Upper lobe of left lung (tissue), 6 donors: ENCODE results near the gene AQP12B. TPM values are rescaled to one million over a fixed set of nuclear protein-coding genes. Genes with fewer than 3 reads are reported as not detected.
A peak's percentile ranks its signal among the peaks of the same experiment; 100 is the strongest.

ENCODE experiments used
- ATAC-seq, 2 donors: fragments of 200-7000 bp; cut with Tn5 transposase; one replicate each; pipeline ENCODE4 v1.9.1; 2022; ENCODE audit warnings: mild to moderate bottlenecking in 2 of 2, moderate library complexity in 2 of 2; ENCODE audit not compliant: low FRiP score in 2 of 2
- DNase-seq, 2 donors: peaks; one replicate each; pipeline ENCODE4 v3.0.0-alpha.2; 2019 to 2020
- H3K27ac ChIP-seq, 4 donors: fragments of 200-600 bp; sonication (generic); one replicate each; pipeline ENCODE4 v1.5.1; 2016 to 2019
- H3K27me3 ChIP-seq, 4 donors: fragments of 200-600 bp; sonication (generic); one replicate each; pipeline ENCODE4 v1.5.1; 2017 to 2019
- H3K36me3 ChIP-seq, 4 donors: fragments of 200-600 bp; sonication (generic); one replicate each; pipeline ENCODE4 v1.5.1; 2016 to 2019
- H3K4me1 ChIP-seq, 4 donors: fragments of 200-600 bp; sonication (generic); one replicate each; pipeline ENCODE4 v1.5.1; 2018 to 2019
- H3K4me3 ChIP-seq, 4 donors: fragments of 200-600 bp; sonication (generic); one replicate each; pipeline ENCODE4 v1.5.1; 2017 to 2019; ENCODE audit warnings: mild to moderate bottlenecking in 2 of 4, moderate library complexity in 1 of 4
- H3K9me3 ChIP-seq, 4 donors: fragments of 200-600 bp; sonication (generic); one replicate each; pipeline ENCODE4 v1.5.1; 2018 to 2019
- EP300 ChIP-seq, 4 donors: sonication (generic); formaldehyde crosslinking; IDR thresholded peaks; one replicate each; pipeline ENCODE4 v1.5.1; 2017; ENCODE audit warnings: antibody characterized with exemption in 4 of 4, control low read depth in 2 of 4
- POLR2A ChIP-seq, 4 donors: fragments of 450-650 bp; IDR thresholded peaks; one replicate each; pipeline ENCODE4 v1.5.1; 2016 to 2017; ENCODE audit warnings: antibody characterized with exemption in 4 of 4, mild to moderate bottlenecking in 2 of 4
- POLR2AphosphoS5 ChIP-seq, 2 donors: sonication (generic); formaldehyde crosslinking; IDR thresholded peaks; one replicate each; pipeline ENCODE4 v1.5.1; 2017; ENCODE audit warnings: antibody characterized with exemption in 2 of 2
- WGBS, 2 donors: methylation state at CpG; one replicate each; pipeline ENCODE4 v1.1.5; 2017 to 2018; 5-methylcytosine and 5-hydroxymethylcytosine counted together
- total RNA-seq, 6 donors: library from RNA; depleted of rRNA in 4 of 6; stranded (reverse); fragments of >200 nt in 4 of 6; gene quantifications; one replicate each; pipeline versions ENCODE4 v1.1.0 to v1.2.1, GENCODE V29; 2016 to 2021
- TF ChIP-seq, protein P1 (sequence below), 6 experiments: fragments of 450-650 bp in 4 of 6; fragments of 200-600 bp in 2 of 6; sonication (generic) in 2 of 6; IDR thresholded peaks; one replicate each; pipeline ENCODE4 v1.5.1; 2016 to 2019; ENCODE audit warnings: antibody characterized with exemption in 6 of 6
- donor health status: DM: no; HTN: no; CAD: no; lungs with moderate emphysema.
- donor health status: DM: no; HTN: yes; CAD: no; lungs with severe emphysema.

Gene AQP12B
- total RNA-seq, 6 donors from 2014 or later = not detected

- no peak for ATAC-seq
- no peak overlapping the region for H3K4me3 ChIP-seq
- 15 to 47% methylated on average over 3 to 13 of the region's 55 CpGs for WGBS, 2 donors
These were observed 9.9 kb downstream of the AQP12B start for GRCh38 chr2:240672701-240673190.

GRCh38 chr2:240672076-240672700 is 10.5 kb downstream of the AQP12B start:
- H3K4me3 ChIP-seq = no peak overlapping the region
- ATAC-seq (no peak), DNase-seq (peak in 1 of 2 donors; percentile 77)
- TF ChIP-seq POLR2AphosphoS5 (IDR thresholded peaks at IDR 0.05) (no peak), POLR2A (IDR thresholded peaks at IDR 0.05) (no peak), EP300 (IDR thresholded peaks at IDR 0.05) (no peak)
- TF ChIP-seq, protein P1, sequence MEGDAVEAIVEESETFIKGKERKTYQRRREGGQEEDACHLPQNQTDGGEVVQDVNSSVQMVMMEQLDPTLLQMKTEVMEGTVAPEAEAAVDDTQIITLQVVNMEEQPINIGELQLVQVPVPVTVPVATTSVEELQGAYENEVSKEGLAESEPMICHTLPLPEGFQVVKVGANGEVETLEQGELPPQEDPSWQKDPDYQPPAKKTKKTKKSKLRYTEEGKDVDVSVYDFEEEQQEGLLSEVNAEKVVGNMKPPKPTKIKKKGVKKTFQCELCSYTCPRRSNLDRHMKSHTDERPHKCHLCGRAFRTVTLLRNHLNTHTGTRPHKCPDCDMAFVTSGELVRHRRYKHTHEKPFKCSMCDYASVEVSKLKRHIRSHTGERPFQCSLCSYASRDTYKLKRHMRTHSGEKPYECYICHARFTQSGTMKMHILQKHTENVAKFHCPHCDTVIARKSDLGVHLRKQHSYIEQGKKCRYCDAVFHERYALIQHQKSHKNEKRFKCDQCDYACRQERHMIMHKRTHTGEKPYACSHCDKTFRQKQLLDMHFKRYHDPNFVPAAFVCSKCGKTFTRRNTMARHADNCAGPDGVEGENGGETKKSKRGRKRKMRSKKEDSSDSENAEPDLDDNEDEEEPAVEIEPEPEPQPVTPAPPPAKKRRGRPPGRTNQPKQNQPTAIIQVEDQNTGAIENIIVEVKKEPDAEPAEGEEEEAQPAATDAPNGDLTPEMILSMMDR (IDR thresholded peaks at IDR 0.05) = no peak
- peaks cover 0 to 8% (median 0%) of the 10 kb centered on the region in 4 donors for H3K4me1 ChIP-seq
- H3K36me3 ChIP-seq = no peaks in the 10 kb centered on the region
- 49 to 63% methylated on average over 33 to 35 of the region's 46 CpGs for WGBS, 2 donors
- peaks cover 0 to 15% (median 4%) of the 10 kb centered on the region in 4 donors for H3K27me3 ChIP-seq
- no peaks in the 10 kb centered on the region for H3K9me3 ChIP-seq
- no peak overlapping the region for H3K27ac ChIP-seq

More at GRCh38 chr2:240672701-240673190, 9.9 kb downstream of the AQP12B start:
- Histone ChIP-seq H3K36me3 (no peaks in the 10 kb centered on the region), H3K27me3 (peaks cover 0 to 15% (median 4%) of the 10 kb centered on the region in 4 donors), H3K27ac (no peak overlapping the region), H3K9me3 (no peaks in the 10 kb centered on the region), H3K4me1 (peaks cover 0 to 8% (median 0%) of the 10 kb centered on the region in 4 donors)
- DNase-seq = peak in 1 of 2 donors; percentile 83
- TF ChIP-seq EP300 (IDR thresholded peaks at IDR 0.05) (no peak), POLR2A (IDR thresholded peaks at IDR 0.05) (no peak), POLR2AphosphoS5 (IDR thresholded peaks at IDR 0.05) (no peak)
- TF ChIP-seq, protein P1 (IDR thresholded peaks at IDR 0.05) = no peak

- H3K36me3 ChIP-seq = no peaks in the 10 kb centered on the region
- no peak overlapping the region for H3K4me3 ChIP-seq
- H3K27ac ChIP-seq = no peak overlapping the region
- no peak for ATAC-seq
- peaks cover 0 to 8% (median 0%) of the 10 kb centered on the region in 4 donors for H3K4me1 ChIP-seq
- WGBS, 2 donors = 76 to 89% methylated on average over 4 of the region's 4 CpGs
- TF ChIP-seq, protein P1 (IDR thresholded peaks at IDR 0.05) = no peak
- TF ChIP-seq EP300 (IDR thresholded peaks at IDR 0.05) (no peak), POLR2AphosphoS5 (IDR thresholded peaks at IDR 0.05) (no peak), POLR2A (IDR thresholded peaks at IDR 0.05) (no peak)
- no peaks in the 10 kb centered on the region for H3K9me3 ChIP-seq
- peaks cover 0 to 15% (median 4%) of the 10 kb centered on the region in 4 donors for H3K27me3 ChIP-seq
- no peak for DNase-seq
These were observed 11.7 kb downstream of the AQP12B start for GRCh38 chr2:240670950-240671349.

DNA sequence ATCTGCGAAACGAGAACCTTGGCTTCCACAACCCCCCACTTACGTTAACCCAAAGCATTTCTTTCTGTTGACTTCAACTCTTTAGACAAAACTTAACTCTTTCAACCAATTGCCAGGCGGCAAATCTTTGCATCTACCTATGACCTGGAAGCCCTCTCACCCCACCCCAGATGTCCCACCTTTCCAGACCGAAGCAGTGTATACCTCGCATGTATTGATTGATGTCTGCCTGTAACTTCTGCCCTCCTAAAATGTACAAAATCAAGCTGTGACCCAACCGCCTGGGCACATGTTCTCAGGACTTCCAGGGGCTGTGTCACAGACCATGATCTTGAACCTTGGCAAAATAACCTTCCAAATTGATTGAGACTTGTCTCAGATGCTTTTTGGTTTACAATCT is 12.3 kb downstream of the AQP12B start:
- Histone ChIP-seq H3K9me3 (no peaks in the 10 kb centered on the region), H3K4me3 (no peak overlapping the region), H3K27me3 (peaks cover 0 to 15% (median 4%) of the 10 kb centered on the region in 4 donors), H3K4me1 (peaks cover 0 to 8% (median 0%) of the 10 kb centered on the region in 4 donors), H3K36me3 (no peaks in the 10 kb centered on the region), H3K27ac (no peak overlapping the region)
- no peak for DNase-seq
- 68 to 81% methylated on average over 7 of the region's 7 CpGs for WGBS, 2 donors
- TF ChIP-seq POLR2AphosphoS5 (IDR thresholded peaks at IDR 0.05) = no peak
- no peak for TF ChIP-seq POLR2A (IDR thresholded peaks at IDR 0.05)
- TF ChIP-seq, protein P1 (IDR thresholded peaks at IDR 0.05) = no peak
- no peak for TF ChIP-seq EP300 (IDR thresholded peaks at IDR 0.05)
- ATAC-seq = no peak
